BLaER1 treated with 17β-estradiol and CSF1 and Interleukin-3, amounts not matched to agents 10 nM and 100 nM (cell line): ENCODE data around the gene SMTNL2.
"Not testable (repeated sequence)": the region's sequence is repeated elsewhere in the genome, so short reads cannot be mapped to it uniquely, and the experiment has no call there.

Experiments used
- H3K27ac ChIP-seq, 11 experiments: shearing (Covaris generic); formaldehyde crosslinking; 2 replicates each; pipeline ENCODE4 v1.8.1; 2022
- H3K27me3 ChIP-seq, 11 experiments: shearing (Covaris generic); formaldehyde crosslinking; 2 replicates each; pipeline ENCODE4 v1.8.1; 2022
- H3K36me3 ChIP-seq, 11 experiments: shearing (Covaris generic); formaldehyde crosslinking; 2 replicates each; pipeline ENCODE4 v1.8.1; 2022
- H3K4me1 ChIP-seq, 10 experiments: shearing (Covaris generic); formaldehyde crosslinking; 2 replicates each; pipeline ENCODE4 v1.8.1; 2022
- H3K4me2 ChIP-seq, 11 experiments: shearing (Covaris generic); formaldehyde crosslinking; 2 replicates each; pipeline ENCODE4 v1.8.1; 2022
- H3K4me3 ChIP-seq, 10 experiments: shearing (Covaris generic); formaldehyde crosslinking; 2 replicates each; pipeline ENCODE4 v1.8.1; 2022
- H3K9ac ChIP-seq, 11 experiments: shearing (Covaris generic); formaldehyde crosslinking; 2 replicates each; pipeline ENCODE4 v1.8.1; 2022
- H3K9me3 ChIP-seq, 11 experiments: shearing (Covaris generic); formaldehyde crosslinking; replicated peaks in 1 of 11; 2 replicates each; pipeline ENCODE4 v1.8.1; 2022
- H4K20me1 ChIP-seq, 11 experiments: shearing (Covaris generic); formaldehyde crosslinking; 2 replicates each; pipeline ENCODE4 v1.8.1; 2022
- Cebpa-rat ChIP-seq, 11 experiments: shearing (Covaris generic); IDR thresholded peaks; 2 replicates each; pipeline ENCODE4 v1.8.1; 2022

The SMTNL2 gene

DNA sequence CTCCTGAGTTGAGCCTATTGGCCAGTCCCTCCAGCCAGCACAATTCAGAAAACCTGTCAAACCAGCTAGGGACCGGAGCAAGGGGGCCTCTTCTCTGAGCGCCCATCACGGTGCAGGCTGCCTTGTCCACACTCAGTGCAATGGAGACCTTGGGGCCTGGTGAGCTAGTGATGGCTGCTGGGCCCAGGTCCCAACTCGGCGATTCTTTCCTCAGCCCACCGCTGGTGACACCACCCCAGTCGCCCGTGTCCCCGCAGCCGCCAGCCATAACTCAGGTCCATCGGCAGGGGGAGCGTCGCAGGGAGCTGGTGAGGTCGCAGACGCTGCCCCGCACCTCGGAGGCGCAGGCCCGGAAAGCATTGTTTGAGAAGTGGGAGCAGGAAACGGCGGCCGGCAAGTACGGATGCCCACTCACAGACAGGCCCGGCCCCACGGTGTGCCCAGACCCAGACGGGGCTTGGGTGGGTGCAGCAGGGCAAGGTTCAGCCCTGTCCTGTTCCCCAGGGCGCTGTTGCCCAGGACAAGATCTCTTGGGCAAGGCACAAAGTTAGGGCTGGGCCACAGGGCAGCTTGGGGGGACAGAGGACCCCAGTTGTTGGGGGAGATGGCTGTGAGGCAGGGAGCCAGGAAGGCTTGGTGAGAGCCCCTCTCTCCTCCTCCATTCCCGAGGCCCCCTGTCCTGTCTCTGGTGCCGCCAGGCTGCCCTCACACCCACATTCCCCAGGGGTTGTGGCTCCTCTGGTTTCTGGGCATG is 10.8 kb downstream of the SMTNL2 start:
- H3K4me1 ChIP-seq: peaks cover 20 to 43% (median 29%) of the 10 kb centered on the region in 10 experiments
- no peaks in the 10 kb centered on the region for H3K9me3 ChIP-seq
- peak overlapping the region; percentile 73 to 87 (median 77) for H3K4me2 ChIP-seq
- H3K36me3 ChIP-seq: no peaks in the 10 kb centered on the region
- TF ChIP-seq Cebpa-rat (IDR thresholded peaks at IDR 0.05): no peak
- H3K27ac ChIP-seq: peak overlapping the region in 10 of 11 experiments; percentile 32 to 77 (median 62); a peak in 18 of 22 replicates
- no peaks in the 10 kb centered on the region; a peak in 1 of 22 replicates for H3K27me3 ChIP-seq
- H3K9ac ChIP-seq: peak overlapping the region; percentile 43 to 74 (median 63); a peak in 20 of 22 replicates
- H4K20me1 ChIP-seq: no peaks in the 10 kb centered on the region
- peak overlapping the region in 5 of 10 experiments; percentile 10 to 47 (median 27); a peak in 7 of 20 replicates for H3K4me3 ChIP-seq

DNA sequence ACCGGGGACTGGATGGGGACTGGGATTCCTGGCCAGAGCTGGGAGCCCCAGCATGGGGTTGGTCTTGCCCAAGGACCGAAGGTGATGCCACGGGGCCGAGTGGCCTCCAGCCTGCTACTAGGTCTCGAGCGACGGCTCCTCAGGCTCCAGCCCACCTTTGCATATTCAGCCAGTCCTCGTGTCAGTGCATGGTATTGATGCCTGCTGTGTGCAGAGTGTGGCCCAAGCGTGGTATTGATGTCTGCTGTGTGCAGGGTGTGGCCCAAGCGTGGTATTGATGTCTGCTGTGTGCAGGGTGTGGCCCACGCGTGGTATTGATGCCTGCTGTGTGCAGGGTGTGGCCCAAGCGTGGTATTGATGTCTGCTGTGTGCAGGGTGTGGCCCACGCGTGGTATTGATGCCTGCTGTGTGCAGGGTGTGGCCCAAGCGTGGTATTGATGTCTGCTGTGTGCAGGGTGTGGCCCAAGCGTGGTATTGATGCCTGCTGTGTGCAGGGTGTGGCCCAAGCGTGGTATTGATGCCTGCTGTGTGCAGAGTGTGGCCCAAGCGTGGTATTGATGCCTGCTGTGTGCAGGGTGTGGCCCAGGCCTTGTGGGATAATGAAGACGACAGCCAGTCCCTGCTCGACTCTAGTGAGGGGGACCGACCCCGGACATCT is 11.5 kb downstream of the SMTNL2 start:
- peak overlapping the region in 3 of 10 experiments; percentile 27 to 47 (median 37); a peak in 3 of 20 replicates for H3K4me3 ChIP-seq
- H3K9me3 ChIP-seq, H4K20me1 ChIP-seq, H3K36me3 ChIP-seq, H3K27me3 ChIP-seq: not testable (repeated sequence)
- H3K9ac ChIP-seq: peak overlapping the region; percentile 43 to 74 (median 63); a peak in 19 of 22 replicates
- peaks cover 13 to 36% (median 25%) of the 10 kb centered on the region in 10 experiments for H3K4me1 ChIP-seq
- H3K27ac ChIP-seq: peak overlapping the region in 9 of 11 experiments; percentile 32 to 77 (median 67); a peak in 17 of 22 replicates
- H3K4me2 ChIP-seq: peak overlapping the region; percentile 73 to 87 (median 77)

DNA sequence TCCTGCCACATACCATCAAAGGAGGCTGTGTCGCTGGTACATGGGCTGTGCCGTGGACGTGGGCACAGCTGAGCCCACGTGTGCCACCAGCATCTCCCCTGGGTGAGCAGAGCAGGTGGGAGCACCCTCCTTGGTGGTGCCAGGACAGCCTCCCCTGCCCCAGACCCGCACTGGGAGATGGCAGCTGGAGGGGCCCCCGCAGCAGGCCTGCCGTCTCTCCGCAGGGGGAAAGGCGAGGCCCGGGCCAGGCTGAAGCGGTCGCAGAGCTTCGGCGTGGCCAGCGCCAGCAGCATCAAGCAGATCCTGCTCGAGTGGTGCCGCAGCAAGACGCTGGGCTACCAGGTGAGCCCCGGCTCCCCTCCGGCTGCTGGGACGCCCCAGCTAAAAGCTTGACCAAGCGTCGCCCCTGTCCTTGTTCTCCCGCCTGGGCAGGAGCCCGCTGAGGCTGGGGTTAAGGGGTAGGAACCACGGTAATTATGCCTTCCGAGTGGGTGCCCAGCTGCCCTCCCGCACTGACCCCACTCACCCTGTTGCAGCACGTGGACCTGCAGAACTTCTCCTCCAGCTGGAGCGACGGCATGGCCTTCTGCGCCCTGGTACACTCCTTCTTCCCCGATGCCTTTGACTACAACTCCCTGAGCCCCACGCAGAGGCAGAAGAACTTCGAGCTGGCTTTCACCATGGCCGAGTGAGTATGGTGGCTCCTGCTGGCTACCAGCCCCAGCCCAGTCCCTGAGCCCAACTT is 12.5 kb downstream of the SMTNL2 start:
- Histone ChIP-seq H3K4me2 (no peak overlapping the region), H3K27ac (no peak overlapping the region), H3K9ac (no peak overlapping the region), H3K36me3 (no peaks in the 10 kb centered on the region), H3K27me3 (no peaks in the 10 kb centered on the region), H4K20me1 (no peaks in the 10 kb centered on the region), H3K4me3 (no peak overlapping the region), H3K9me3 (no peaks in the 10 kb centered on the region), H3K4me1 (peaks cover 7 to 26% (median 17%) of the 10 kb centered on the region in 10 experiments; a peak in 19 of 20 replicates)
- no peak for TF ChIP-seq Cebpa-rat (IDR thresholded peaks at IDR 0.05)

DNA sequence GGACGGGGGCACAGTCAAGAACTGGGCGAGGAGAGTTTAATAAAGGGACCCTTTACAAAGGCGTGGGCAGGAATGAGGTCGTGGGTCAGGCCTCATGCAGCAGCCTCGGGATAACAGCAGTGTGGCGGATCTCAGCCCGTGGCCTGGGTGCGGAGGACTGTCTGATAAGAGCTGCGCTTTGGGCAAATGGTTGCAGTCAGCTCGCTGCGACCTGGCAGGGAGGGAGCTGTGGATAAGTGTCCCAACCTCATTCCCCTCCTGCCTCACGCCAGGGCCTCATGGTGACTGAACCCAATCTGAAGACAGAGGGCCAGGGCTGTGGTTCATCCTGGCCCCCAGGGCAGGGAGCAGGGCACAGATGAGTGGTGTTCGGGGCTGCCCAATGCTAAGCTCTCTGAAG is 13.6 kb downstream of the SMTNL2 start:
- no peak for TF ChIP-seq Cebpa-rat (IDR thresholded peaks at IDR 0.05)
- no peak overlapping the region for H3K27ac ChIP-seq

DNA sequence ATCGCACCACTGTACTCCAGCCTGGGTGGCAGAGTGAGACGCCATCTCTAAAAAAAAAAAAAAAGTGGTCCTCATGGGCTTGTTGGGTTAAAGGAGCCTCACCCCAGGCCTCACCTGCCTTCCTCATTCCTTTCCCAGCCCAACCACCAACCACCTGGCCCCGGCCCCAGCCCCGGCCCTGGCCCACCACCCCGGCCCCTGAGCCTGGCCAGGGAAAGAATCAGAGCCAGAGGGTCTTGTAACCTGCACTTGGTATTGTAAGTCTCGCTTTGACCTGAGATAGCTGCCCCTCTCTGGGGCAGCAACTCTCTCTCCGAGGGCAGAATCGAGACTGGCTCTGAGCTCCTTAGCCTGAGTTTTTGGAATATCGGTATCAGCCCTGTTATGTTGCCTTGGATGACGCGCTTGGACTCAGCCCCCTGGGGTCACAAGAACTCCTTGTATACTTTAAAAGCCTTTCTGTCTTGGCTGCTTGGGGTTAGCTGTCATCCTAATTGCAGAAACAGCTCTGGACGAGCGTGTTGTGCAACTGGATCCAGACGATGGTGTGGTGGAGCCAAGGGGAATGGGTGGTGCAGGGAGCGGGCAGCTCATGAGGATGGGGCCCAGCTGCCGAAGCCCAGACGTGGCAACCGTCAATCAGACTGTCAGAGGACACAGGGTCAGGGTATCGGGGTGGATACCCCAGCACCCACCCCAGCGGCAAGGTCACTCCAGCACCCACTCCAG is 14.6 kb downstream of the SMTNL2 start:
- H3K36me3 ChIP-seq: no peaks in the 10 kb centered on the region
- no peaks in the 10 kb centered on the region for H3K9me3 ChIP-seq
- H4K20me1 ChIP-seq: no peaks in the 10 kb centered on the region
- no peak overlapping the region for H3K4me3 ChIP-seq
- peaks cover 7 to 15% (median 12%) of the 10 kb centered on the region in 10 experiments; a peak in 19 of 20 replicates for H3K4me1 ChIP-seq
- no peak overlapping the region for H3K27ac ChIP-seq
- H3K9ac ChIP-seq: no peak overlapping the region
- TF ChIP-seq Cebpa-rat (IDR thresholded peaks at IDR 0.05): no peak
- no peaks in the 10 kb centered on the region for H3K27me3 ChIP-seq
- no peak overlapping the region for H3K4me2 ChIP-seq

More for the DNA sequence above, 13.6 kb downstream of the SMTNL2 start:
- Histone ChIP-seq H3K4me2 (no peak overlapping the region), H3K4me1 (peaks cover 7 to 19% (median 12%) of the 10 kb centered on the region in 10 experiments; a peak in 19 of 20 replicates), H3K9ac (no peak overlapping the region), H3K9me3 (no peaks in the 10 kb centered on the region), H4K20me1 (no peaks in the 10 kb centered on the region), H3K36me3 (no peaks in the 10 kb centered on the region), H3K4me3 (no peak overlapping the region), H3K27me3 (no peaks in the 10 kb centered on the region)

DNA sequence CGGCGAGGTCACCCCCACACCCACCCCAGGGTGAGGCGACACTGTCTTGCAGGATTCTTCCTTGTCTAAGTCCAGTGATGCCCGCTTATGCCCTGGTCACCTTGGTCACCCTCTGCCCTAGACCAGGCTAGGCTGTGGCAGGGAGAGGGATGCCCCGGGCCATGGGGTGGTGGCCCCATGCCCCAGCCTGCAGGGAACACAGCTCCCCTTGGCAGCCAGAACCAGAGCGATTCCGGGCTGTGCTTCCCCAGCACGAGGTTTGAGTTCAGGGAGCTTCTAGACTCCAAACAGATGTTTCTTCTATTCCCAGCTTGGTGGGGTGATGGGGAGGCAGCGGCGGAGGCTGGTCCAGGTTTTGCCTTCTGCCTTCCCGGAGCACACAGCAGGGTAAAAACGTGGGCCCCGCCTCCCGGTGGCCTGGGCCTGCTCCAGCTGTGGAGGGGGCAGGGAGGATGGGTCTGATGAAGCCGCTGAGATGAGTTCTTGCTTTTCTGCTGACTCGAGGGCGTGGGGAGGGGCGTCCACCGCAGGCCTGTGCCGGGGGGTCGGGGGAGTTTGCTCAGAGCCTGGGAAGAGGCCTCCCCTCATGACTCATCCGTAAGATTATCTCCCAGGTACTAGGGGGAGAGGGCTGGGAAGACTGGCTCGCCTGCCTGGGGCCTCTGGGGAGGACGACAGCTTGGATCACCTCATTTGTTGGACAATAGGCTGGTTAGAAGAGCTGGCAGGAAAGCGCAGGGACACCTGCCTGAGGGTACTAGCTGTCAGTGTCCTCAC is 15.4 kb downstream of the SMTNL2 start:
- Histone ChIP-seq H3K9ac (no peak overlapping the region), H4K20me1 (no peaks in the 10 kb centered on the region), H3K9me3 (no peaks in the 10 kb centered on the region), H3K27ac (no peak overlapping the region), H3K36me3 (no peaks in the 10 kb centered on the region), H3K27me3 (no peaks in the 10 kb centered on the region), H3K4me2 (no peak overlapping the region), H3K4me3 (no peak overlapping the region), H3K4me1 (peaks cover 10 to 19% (median 17%) of the 10 kb centered on the region in 10 experiments)
- TF ChIP-seq Cebpa-rat (IDR thresholded peaks at IDR 0.05): no peak

DNA sequence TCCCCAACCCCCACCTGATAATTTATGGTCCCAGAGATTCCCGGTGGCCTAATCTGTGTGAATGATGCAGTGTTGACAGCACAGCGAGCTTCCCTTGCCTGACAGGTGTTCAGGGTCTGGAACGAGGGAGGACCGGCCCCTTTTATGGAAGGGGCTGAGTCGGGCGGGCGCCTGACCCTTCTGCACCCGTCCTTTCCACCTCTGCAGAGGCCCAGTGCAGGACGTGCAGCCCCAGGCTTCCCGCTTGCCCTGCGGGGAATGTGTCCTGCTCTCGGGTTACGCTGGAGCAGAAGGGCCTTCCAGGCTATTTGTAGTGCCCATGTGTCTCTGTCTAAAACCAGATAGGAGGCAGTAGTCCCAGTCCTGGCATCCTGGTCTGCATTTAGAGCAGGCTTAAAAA is 16.2 kb downstream of the SMTNL2 start:
- Histone ChIP-seq H3K27me3 (no peaks in the 10 kb centered on the region), H3K9ac (no peak overlapping the region)

DNA sequence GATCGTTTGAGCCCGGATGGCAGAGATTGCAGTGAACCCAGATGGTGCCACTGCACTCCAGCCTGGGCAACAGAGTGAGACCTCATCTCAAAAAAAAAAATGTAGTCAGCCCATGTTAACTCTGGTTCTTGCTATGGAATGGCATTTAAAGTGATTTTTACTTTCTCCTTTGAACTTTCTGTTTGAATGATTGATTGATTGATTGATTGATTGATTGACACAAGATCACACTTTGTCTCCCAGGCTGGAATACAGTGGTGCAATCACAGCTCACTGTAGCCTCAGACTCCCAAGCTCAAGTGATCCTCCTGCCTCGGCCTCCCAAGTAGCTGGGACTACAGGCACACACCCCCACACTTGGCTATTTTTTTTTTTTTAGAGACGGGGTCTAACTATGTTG is 17.0 kb downstream of the SMTNL2 start:
- Histone ChIP-seq H4K20me1 (no peaks in the 10 kb centered on the region), H3K4me3 (no peak overlapping the region), H3K27me3 (no peaks in the 10 kb centered on the region), H3K4me1 (peaks cover 14 to 25% (median 23%) of the 10 kb centered on the region in 10 experiments), H3K9me3 (no peaks in the 10 kb centered on the region), H3K9ac (no peak overlapping the region), H3K27ac (no peak overlapping the region), H3K4me2 (no peak overlapping the region), H3K36me3 (no peaks in the 10 kb centered on the region)
- TF ChIP-seq Cebpa-rat (IDR thresholded peaks at IDR 0.05): no peak

More for the DNA sequence above, 16.2 kb downstream of the SMTNL2 start:
- no peaks in the 10 kb centered on the region for H4K20me1 ChIP-seq
- H3K4me3 ChIP-seq: no peak overlapping the region
- no peaks in the 10 kb centered on the region for H3K36me3 ChIP-seq
- H3K9me3 ChIP-seq: no peaks in the 10 kb centered on the region
- H3K4me2 ChIP-seq: no peak overlapping the region
- H3K4me1 ChIP-seq: peaks cover 7 to 19% (median 17%) of the 10 kb centered on the region in 10 experiments
- no peak overlapping the region for H3K27ac ChIP-seq
- no peak for TF ChIP-seq Cebpa-rat (IDR thresholded peaks at IDR 0.05)
